Colonic mucosa (tissue), 4 donors: Measurements from ENCODE around the gene SESN1. TPM values are rescaled to one million over a fixed set of nuclear protein-coding genes. Genes with fewer than 3 reads are reported as not detected.
A peak's percentile ranks its signal among the peaks of the same experiment; 100 is the strongest.

Source experiments
- DNase-seq: peaks from one replicate; pipeline ENCODE4 v3.0.0-alpha.2; 2020
- H3K27ac ChIP-seq: fragments of 200-600 bp; one replicate; pipeline ENCODE4 v1.8.0; 2021
- H3K27me3 ChIP-seq: fragments of 200-600 bp; one replicate; pipeline ENCODE4 v1.8.0; 2021
- H3K36me3 ChIP-seq: fragments of 200-600 bp; one replicate; pipeline ENCODE4 v1.8.0; 2021
- H3K4me1 ChIP-seq: fragments of 200-600 bp; one replicate; pipeline ENCODE4 v1.8.0; 2021; ENCODE audit warnings: mild to moderate bottlenecking
- H3K4me3 ChIP-seq: fragments of 200-600 bp; one replicate; pipeline ENCODE4 v1.8.0; 2021
- H3K9ac ChIP-seq, 2 donors: one replicate each; pipeline ENCODE4 v1.7.0; 2013; ENCODE audit warnings: control low read depth in 2 of 2, low read depth in 2 of 2, low read length in 2 of 2
- H3K9me3 ChIP-seq: fragments of 200-600 bp; one replicate; pipeline ENCODE4 v1.8.0; 2021
- intact Hi-C: fragments of 100-400 bp; cut with DNase I; formaldehyde crosslinking; loops from one replicate; pipeline ENCODE4 v1.14.1; 2022
- total RNA-seq, 2 donors: library from RNA; stranded (reverse); fragmentation: NEBNext Ultra II Directional in 1 of 2; extraction: Animal tissue kit (Norgen Biotek cat#: 25700) in 1 of 2; gene quantifications; one replicate each; pipeline ENCODE4 v1.2.1, GENCODE V29; 2021
- TF ChIP-seq, protein P1 (sequence below): fragments of 200-600 bp; IDR thresholded peaks from one replicate; pipeline ENCODE4 v1.8.0; 2022; ENCODE audit warnings: antibody characterized with exemption, mild to moderate bottlenecking
- donor health status: healthy.
- donor health status: DM: no; HTN: no; CAD: no.
- donor health status: DM: no; HTN: no; CAD: no.

Gene SESN1
- total RNA-seq, 2 donors from 2014 or later, result 16.9 to 20.7 TPM

DNA sequence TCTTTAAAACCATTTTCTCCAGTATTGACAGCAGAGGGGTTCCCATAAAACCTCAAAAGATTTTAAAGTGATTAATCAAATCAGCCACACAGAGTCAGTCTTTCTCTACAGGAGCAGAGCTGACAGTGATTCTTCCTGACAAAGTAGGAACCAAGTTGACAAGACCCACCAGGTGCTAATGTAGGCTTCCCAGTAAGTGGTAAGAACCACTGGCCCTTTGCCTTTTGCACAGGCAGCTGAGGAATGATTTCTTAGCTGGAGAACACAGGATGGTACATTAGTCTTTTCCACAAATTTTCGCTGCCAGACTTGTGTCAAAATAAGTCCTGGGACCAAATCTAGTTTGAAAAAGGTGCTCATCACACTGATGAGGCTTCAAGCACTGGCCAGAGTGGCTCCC lies 150.6 kb downstream of the SESN1 start:
- H3K4me1 ChIP-seq, result no peaks in the 10 kb centered on the region
- TF ChIP-seq, protein P1, sequence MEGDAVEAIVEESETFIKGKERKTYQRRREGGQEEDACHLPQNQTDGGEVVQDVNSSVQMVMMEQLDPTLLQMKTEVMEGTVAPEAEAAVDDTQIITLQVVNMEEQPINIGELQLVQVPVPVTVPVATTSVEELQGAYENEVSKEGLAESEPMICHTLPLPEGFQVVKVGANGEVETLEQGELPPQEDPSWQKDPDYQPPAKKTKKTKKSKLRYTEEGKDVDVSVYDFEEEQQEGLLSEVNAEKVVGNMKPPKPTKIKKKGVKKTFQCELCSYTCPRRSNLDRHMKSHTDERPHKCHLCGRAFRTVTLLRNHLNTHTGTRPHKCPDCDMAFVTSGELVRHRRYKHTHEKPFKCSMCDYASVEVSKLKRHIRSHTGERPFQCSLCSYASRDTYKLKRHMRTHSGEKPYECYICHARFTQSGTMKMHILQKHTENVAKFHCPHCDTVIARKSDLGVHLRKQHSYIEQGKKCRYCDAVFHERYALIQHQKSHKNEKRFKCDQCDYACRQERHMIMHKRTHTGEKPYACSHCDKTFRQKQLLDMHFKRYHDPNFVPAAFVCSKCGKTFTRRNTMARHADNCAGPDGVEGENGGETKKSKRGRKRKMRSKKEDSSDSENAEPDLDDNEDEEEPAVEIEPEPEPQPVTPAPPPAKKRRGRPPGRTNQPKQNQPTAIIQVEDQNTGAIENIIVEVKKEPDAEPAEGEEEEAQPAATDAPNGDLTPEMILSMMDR, result no peak
- DNase-seq, result no peak
- H3K27me3 ChIP-seq, result no peaks in the 10 kb centered on the region
- peak overlapping the region; percentile 62 for H3K27ac ChIP-seq
- H3K4me3 ChIP-seq, result no peak overlapping the region
- no peak overlapping the region for H3K9ac ChIP-seq
- intact Hi-C loops, result no loop called here
- no peaks in the 10 kb centered on the region for H3K9me3 ChIP-seq
- no peaks in the 10 kb centered on the region for H3K36me3 ChIP-seq

GRCh38 chr6:108942556-108943492 lies 151.8 kb downstream of the SESN1 start:
- H3K9ac ChIP-seq, result peak overlapping the region in 1 of 2 donors; percentile 31
- intact Hi-C loops, result no loop called here
- DNase-seq, result no peak
- no peaks in the 10 kb centered on the region for H3K36me3 ChIP-seq
- no peaks in the 10 kb centered on the region for H3K27me3 ChIP-seq
- TF ChIP-seq, protein P1, result no peak
- H3K4me3 ChIP-seq, result no peak overlapping the region
- H3K9me3 ChIP-seq, result no peaks in the 10 kb centered on the region
- no peaks in the 10 kb centered on the region for H3K4me1 ChIP-seq
- no peak overlapping the region for H3K27ac ChIP-seq

DNA sequence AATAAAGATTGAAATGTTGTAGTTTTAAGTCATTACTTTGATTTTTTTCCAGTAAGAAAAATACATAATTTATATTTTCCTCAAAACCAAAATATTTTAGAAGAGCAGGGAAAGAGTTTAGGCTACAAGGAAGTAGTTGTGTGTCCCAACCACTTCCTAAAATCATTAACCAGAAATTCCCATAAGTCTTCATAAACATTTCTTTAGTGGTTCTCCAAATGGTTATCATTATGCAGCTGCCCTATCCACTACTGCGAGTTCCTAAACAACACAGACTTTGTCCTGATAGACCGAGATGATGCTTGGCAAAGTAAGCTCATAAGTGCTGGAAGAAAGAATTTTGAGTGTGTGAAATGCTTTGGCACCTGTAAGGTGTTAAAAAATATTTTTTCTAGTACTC lies 152.8 kb downstream of the SESN1 start:
- intact Hi-C loops, result no loop called here
- H3K27ac ChIP-seq, result no peak overlapping the region
- TF ChIP-seq, protein P1, result no peak
- no peaks in the 10 kb centered on the region for H3K36me3 ChIP-seq
- no peak overlapping the region for H3K4me3 ChIP-seq
- no peak overlapping the region for H3K9ac ChIP-seq
- DNase-seq, result no peak
- H3K4me1 ChIP-seq, result no peaks in the 10 kb centered on the region
- H3K9me3 ChIP-seq, result no peaks in the 10 kb centered on the region
- H3K27me3 ChIP-seq, result no peaks in the 10 kb centered on the region

DNA sequence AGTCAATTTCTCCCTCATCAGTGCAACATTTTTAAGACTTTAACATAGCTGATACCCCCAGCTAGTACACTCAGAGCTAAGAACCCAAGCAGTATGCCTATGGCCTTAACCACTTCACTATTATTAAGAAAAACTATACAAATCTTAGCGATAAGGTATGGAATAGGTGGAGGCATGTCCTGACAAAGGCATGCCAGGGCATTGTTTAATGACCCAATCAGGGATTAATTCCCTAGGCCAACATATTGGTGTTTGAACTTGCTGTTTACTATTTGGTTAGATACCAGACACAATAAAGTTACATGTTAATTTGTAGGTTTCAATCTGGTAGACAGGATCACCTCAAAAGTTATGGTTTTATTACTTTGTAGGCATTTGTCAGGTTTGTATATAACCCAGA lies 153.4 kb downstream of the SESN1 start:
- no peaks in the 10 kb centered on the region for H3K4me1 ChIP-seq
- no peaks in the 10 kb centered on the region for H3K9me3 ChIP-seq
- no peaks in the 10 kb centered on the region for H3K27me3 ChIP-seq
- intact Hi-C loops, result no loop called here
- no peak overlapping the region for H3K4me3 ChIP-seq
- TF ChIP-seq, protein P1, result no peak
- H3K27ac ChIP-seq, result no peak overlapping the region
- H3K9ac ChIP-seq, result no peak overlapping the region
- H3K36me3 ChIP-seq, result no peaks in the 10 kb centered on the region
- no peak for DNase-seq

DNA sequence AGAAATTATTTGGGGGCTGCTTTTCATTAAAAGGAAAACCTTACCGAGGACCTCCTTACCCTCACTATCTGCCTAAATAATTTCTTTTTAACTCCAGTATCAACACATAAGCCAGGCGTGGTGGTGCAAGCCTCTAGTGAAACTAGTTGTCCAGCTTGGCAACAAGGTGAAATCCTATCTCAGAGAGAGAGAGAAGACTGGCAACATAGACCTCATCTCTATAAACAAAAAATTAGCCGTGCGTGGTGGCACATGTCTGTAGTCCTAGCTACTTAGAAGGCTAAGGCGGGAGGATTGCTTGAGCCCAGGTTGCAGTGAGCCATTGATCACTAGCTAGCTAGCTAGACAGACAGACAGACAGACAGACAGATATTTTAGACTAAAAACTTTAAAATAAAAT lies 153.9 kb downstream of the SESN1 start:
- intact Hi-C loops, result no loop called here
- TF ChIP-seq, protein P1, result no peak
- no peaks in the 10 kb centered on the region for H3K9me3 ChIP-seq
- H3K27me3 ChIP-seq, result no peaks in the 10 kb centered on the region
- no peak overlapping the region for H3K9ac ChIP-seq
- H3K36me3 ChIP-seq, result no peaks in the 10 kb centered on the region
- no peak overlapping the region for H3K27ac ChIP-seq
- H3K4me1 ChIP-seq, result no peaks in the 10 kb centered on the region
- H3K4me3 ChIP-seq, result no peak overlapping the region
- no peak for DNase-seq
